GM21526 (cell line): Measurements from ENCODE around the gene PSKH1.

ENCODE experiments used
- ATAC-seq: cut with Tn5 transposase; IDR thresholded peaks from one replicate; pipeline ENCODE4 v1.9.1; 2021; ENCODE audit warnings: moderate library complexity; ENCODE audit not compliant: unreplicated experiment, low FRiP score

The PSKH1 gene

DNA sequence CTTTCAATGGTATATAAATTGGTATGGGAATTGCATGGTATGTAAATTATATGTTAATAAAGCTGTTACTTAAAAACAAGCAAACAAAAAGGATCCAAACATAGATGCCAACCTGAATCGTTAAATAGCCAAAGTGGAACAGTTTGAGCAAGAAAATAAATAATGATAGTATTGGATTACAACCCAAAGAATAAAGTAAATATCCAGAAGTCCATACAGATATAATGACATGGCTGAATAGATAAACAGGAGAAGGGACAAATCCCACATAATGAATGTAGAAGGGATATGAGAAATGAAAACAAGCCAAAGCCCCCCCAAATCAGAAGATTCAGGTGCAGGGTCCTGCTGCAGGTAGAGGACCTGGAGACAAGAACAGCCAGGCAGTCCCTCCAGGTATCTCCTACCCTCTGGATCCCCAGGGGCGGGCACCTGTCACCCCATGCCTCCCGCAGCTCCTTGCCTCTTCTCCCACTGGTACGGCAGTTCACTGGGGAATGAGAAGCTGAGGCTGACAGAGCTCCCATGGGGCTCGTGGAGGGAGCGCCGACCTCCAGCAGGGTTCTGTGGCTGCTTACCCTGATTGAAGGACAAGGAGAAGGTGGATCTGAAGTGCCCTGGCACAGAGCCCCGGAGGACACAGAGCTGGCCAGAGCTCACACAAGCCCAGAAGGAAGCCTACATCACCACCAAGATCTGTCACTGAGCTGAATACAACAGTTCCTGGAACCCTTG lies 60.8 kb downstream of the PSKH1 start:
- ATAC-seq = no peak

DNA sequence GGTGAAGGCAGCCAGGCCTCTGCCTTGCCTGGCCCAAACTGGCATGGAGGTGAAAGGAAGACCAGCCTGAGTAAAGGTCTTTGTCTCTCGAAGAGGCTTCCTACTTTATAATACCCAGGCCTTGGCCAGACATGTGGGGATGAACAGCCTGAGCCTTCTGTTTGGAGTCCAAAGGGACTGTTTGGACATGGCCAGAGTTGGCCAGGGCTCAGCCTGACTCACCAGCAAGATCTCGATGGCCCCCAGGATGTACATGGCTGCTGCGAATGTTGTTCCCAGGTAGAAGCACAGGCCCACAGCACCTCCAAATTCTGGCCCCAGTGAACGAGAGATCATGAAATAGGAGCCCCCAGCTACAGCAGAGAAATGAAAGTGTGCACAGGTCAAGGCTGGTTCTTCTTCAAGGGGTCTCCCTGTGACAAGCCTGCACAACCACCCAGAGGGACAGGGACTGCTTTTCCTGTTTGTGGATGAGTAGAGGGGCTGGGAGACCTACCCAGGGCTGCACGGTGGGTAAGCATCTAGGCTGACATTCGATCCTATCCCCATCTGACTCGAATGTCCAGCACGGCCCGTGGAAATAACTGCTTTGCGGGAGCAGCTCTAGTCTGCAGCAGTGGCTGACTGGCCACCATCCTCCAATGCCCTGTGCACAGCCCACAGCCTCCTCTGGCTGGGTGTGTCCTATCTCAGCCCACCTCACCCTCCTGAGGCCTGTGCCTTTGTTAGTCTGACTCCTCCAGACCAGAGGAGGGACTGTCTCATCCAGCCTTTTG lies 61.6 kb downstream of the PSKH1 start:
- ATAC-seq = no peak

GRCh38 chr16:67957622-67958021 lies 64.6 kb downstream of the PSKH1 start:
- ATAC-seq = no peak

DNA sequence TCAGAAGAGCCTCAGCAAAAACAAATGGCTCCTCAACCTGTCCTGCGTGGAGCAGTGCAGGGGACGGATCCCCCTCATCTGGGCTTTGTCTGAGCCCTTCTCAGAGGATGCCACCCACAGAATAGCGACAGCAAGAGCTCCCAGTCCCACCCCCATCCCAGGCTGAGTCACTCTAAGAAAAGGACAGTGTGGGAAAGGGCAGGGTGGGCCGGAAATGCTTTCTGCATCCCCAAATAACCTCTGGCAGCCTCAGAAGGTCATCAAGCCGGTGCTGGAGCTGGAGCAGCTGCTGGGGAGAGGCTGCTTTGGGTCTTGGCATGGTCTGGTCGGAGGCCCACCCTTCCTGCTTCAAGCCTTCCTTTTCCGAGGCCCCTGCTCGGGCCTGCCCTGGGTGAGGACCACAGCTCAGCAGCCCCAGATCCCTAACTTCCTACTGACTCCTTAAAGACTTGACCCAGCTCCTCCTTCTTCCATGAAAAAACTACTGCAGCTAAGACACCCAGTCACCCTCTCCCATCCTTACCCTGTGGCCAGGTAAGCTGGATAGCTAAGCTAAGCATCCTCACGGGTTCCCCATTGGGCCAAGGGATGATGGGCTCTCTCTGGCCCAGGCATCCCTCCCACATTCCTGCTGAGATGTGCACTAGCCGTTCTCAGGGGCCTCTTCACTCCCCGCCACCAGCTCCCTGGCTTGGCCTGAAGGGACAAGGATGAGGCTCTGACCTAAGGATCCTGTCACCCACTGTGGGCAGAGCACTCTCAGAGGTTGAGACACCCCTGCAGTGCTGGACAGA lies 66.7 kb downstream of the PSKH1 start:
- ATAC-seq = no peak

- ATAC-seq = no peak
Measured at GRCh38 chr16:67961551-67961957, 68.5 kb downstream of the PSKH1 start.

DNA sequence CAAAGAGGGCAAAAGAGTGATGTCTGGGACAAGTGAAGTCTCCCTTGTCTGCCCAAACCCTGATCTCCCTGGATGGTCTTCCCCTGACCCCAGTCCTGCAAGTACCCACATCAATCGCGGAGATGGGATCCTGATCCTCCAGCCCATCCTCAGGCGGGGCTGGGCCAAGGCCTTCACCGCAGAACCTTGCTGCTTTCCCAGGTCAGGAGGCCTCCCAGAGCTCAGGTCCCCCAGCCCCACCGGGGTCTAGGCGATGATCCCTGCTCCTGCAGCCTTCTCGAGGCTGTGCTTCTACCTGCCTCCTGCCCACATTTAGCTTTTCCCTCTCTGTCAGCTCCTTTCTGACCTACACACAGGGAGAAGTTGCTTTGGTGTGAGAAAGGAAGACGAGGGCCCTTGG lies 69.1 kb downstream of the PSKH1 start:
- ATAC-seq = no peak

- ATAC-seq = no peak
Measured at GRCh38 chr16:67963292-67963661, 70.2 kb downstream of the PSKH1 start.

DNA sequence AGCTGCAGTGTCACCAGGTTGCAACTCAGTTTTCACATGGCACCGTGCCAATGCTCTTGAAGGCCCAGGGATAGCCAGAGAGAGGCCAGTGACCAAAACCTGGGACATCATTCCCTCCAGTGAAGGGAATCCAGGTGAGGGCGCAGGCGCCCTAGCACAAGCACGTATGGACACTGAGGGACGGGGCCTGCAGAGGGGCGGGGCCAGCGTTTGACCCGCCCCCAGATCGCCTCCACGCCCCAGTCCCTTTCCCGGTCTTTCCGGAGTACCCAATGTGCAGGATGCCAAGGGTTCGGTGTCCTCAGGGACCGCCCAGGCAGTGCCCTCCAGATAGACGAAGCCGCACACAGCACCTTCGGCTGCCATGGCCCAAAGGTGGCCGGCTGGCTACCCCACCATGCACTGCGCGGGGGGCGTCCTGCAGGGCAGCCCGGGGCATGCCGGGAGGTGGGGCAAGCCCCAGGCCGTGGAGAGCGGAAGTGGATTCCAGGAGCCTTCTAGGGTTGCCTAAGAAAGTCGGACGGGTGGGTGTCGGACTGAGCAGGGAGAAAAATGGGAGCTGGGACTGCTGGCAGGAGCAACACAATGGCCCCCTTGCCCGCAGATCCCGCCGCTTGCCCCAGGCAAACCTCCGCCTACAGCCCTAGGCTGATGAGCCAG lies 70.7 kb downstream of the PSKH1 start:
- no peak for ATAC-seq

DNA sequence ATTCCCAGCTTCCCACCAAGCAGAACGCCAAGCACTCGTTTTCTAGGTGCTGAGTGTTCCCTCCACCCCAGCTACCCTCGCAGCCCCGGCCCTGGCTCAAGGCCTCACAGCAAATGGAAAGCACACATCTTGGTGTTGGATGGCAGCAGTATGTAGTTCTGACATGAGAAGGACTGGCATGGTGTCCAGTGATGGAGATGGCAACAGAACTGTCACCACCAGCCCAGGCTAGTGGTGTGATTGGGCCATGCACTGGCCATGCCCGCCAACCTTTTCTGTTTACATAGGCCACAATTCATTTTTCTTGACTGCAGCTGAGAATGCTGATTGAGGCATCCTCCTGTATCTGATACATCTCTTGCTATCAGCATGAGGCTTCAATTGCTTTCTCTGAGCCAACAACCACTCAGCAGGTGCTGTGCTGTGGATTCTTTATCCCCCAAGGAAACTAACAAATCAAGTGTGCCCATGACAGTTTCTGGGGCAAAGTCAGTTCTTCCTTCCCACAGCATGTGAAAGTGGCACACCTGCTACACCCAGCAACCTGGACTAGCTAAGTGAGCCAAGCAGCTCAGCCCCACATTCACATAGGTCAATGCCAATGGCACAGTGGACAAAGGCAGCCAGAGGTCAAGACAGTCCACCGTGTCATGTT lies 71.5 kb downstream of the PSKH1 start:
- ATAC-seq = no peak

GRCh38 chr16:67965668-67966548 lies 72.9 kb downstream of the PSKH1 start:
- no peak for ATAC-seq

GRCh38 chr16:67966549-67967182 lies 73.6 kb downstream of the PSKH1 start:
- no peak for ATAC-seq

DNA sequence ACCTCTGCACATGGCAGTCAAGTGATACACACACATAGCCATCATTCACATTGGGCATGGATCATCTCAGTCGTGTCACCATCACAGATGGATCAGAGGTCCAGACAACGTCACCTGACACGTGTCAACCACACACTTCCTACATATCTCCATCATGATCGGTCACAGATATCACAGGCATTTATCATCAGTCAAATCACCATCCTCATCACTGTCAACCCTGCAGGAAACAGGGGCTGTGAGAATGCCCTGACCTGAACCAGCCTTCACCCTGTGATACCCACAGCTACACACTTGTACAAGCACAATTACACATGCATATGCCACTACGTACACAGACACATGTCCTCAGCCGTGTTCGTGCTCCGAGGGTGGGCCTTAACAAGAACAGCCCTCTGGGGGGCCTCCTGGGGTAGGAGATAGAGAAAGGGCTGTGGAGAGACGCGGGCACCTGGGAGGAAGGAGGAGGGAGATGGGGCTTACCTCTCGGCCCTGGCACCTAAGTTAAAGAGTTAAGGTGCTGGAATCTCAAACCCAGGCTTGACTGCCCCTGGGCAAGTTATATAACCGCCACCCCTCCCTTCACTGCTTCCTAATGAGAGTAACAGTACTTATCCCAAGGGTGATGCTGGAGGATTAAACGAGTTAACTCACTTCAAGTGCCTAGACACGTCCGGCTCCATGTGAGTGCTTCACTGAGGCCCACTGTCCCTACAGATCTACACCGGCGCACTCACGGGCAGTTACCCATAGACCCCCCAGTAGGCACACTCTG lies 74.3 kb downstream of the PSKH1 start:
- no peak for ATAC-seq

GRCh38 chr16:67967958-67968399 lies 74.9 kb downstream of the PSKH1 start:
- ATAC-seq = peak; percentile 16

- ATAC-seq = peak; percentile 67
Measured at GRCh38 chr16:67968400-67969253, 75.6 kb downstream of the PSKH1 start, which contains the start of gene SLC12A4. Gene SLC12A4 (minus strand): TSS chr16:67968637. CDS start chr16:67968553, 84 bp downstream.

GRCh38 chr16:67969254-67970039 lies 76.4 kb downstream of the PSKH1 start:
- no peak for ATAC-seq

- no peak for ATAC-seq
Measured at GRCh38 chr16:67971111-67971510, 78.1 kb downstream of the PSKH1 start.
